Globus pallidus (tissue), 1 donor: ENCODE data around the gene TBCK.
"Not testable (repeated sequence)": the region's sequence is repeated elsewhere in the genome, so short reads cannot be mapped to it uniquely, and the experiment has no call there.

Experiments
- DNase-seq: peaks from one replicate; pipeline ENCODE4 v3.0.0-alpha.2; 2015; ENCODE audit warnings: low spot score

Gene TBCK

DNA sequence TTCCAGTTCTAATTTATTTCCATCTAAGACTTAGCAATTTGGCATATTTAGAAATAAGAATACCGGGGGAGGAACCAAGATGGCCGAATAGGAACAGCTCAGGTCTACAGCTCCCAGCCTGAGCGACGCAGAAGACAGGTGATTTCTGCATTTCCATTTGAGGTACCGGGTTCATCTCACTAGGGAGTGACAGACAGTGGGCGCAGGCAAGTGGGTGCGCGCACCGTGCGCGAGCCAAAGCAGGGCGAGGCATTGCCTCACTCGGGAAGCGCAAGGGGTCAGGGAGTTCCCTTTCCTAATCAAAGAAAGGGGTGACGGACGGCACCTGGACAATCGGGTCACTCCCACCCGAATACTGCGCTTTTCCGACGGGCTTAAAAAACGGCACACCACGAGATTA, 102.7 kb downstream of the TBCK start:
- DNase-seq, result not testable (repeated sequence)

GRCh38 chr4:106210021-106210420, 106.0 kb downstream of the TBCK start:
- no peak for DNase-seq

GRCh38 chr4:106208481-106209460, 107.2 kb downstream of the TBCK start:
- DNase-seq, result no peak

DNA sequence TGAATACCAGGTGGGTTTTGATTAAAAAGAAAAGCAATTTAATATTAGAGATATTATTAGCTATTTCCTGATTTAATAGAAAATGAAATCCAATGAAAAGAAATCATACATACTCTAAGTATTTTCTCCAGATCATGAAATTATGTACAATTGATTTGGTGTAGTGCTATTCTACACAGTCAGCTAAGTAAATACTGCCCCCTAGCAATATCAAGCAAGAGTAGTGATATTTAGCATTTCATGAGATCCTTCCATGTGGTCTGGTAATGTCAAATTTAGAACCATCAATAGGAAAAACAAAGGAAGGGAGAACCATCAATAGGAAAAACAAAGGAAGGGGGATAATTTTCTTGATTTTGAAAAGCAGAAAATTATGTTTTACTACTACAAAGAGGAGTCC, 114.6 kb downstream of the TBCK start:
- no peak for DNase-seq

DNA sequence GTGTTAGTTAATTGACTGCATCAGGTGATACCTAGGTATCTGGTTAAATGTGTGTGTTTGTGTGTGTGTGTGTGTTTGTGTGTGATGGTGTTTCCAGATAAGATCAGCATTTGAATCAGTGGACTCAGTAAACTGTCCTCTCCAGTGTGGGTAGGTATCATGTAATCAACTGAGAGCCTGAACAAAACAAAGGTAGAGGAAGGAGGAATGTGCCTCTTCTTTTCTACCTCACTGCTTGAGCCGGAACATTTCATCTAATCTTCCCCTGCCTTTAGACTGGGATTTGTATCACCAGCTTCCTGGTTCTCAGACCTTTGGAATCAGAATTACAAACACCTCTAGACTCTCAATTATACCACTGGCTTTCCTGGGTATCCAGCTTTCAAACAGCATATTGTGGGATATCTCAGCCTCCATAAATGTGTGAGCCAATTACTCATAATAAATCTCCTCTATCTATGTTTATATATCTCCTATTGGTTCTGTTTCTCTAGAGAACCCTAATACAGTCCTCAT, 120.5 kb downstream of the TBCK start:
- DNase-seq, result no peak

GRCh38 chr4:106194801-106195200, 121.2 kb downstream of the TBCK start:
- no peak for DNase-seq

- DNase-seq, result no peak
Observed at GRCh38 chr4:106192131-106192530, 123.9 kb downstream of the TBCK start.

DNA sequence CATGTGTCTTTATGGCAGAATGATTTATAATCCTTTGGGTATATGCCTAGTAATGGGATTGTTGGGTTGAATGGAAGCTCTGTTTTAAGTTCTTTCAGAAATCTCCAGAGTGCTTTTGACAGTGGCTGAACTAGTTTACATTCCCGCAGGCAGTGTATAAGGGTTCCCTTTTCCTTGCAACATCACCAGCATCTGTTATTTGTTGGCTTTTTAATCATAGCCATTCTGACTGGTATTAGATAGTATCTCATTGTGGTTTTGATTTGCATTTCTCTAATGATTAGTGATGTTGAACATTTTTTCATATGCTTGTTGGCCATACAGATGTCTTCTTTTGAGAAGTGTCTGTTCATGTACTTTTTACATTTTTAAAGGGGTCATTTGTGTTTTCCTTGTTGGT, 129.8 kb downstream of the TBCK start:
- DNase-seq, result no peak

GRCh38 chr4:106183551-106183950, 132.5 kb downstream of the TBCK start:
- DNase-seq, result no peak

- no peak for DNase-seq
Observed at GRCh38 chr4:106172861-106173260, 143.1 kb downstream of the TBCK start.

DNA sequence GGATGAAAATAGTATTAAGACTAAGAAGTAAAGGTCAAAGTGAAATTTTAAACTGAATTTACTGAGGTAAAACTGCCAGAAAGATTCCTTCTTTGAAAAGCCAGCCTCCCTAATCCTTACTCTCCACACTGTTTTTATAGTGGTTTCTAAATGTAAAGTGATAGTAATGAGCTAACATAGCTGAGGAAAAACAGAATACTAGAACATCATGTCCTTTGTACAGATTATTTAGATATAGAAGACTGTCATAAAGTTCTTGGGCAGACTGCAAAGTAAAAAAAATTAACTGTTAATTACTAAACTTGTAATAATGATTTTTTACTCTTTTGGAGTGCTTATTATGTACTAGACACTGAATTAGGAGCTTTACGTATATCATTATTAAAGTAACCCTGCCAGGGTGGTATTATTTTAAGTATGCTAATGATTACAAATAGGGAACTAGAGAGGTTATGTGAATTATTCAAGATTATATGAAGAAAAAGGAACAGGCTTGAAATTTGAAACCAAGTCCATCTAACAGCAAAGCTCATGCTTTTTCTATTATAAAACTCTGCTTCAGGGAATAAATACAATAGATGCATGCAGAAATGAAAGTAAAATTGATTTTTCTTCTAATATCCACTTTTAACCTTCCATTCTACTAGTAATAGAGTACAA, 150.5 kb downstream of the TBCK start:
- DNase-seq, result no peak

DNA sequence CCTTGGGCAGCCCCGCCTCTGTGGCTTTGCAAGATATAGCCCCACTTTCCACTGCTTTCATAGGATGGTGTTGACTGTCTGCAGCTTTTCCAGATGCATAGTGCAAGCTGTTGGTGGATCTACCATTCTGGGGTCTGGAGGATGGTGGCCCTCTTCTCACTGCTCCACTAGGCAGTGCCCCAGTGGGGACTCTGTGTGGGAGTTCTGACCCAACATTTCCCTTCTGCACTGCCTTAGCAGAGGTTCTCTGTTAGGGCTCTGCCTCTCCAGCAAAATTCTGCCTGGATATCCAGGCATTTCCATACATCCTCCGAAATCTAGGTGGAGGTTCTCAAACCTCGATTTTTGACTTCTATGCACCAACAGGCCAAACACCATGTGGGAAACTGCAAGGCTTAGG, 153.7 kb downstream of the TBCK start:
- DNase-seq, result no peak

DNA sequence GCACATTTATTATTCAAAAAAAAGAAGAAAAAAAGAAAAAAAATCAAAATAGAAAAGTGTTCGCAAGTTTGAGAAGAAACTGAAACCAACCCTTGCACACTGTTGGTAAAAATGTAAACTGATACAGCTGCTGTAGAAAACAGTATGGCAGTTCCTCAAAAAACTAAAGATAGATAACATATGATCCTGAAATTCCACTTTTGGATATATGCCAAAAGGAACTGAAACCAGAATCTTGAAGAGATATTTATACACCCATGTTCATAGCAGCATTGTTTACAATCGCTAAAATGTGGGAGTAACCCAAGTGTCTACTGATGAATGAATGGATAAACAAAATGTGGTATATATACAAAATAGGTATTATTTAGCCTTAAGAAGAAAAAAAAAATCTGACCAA, 155.4 kb downstream of the TBCK start:
- peak; percentile 11 for DNase-seq

GRCh38 chr4:106149911-106150310, 166.1 kb downstream of the TBCK start:
- no peak for DNase-seq

- no peak for DNase-seq
Observed at GRCh38 chr4:106149026-106149425, 167.0 kb downstream of the TBCK start.

DNA sequence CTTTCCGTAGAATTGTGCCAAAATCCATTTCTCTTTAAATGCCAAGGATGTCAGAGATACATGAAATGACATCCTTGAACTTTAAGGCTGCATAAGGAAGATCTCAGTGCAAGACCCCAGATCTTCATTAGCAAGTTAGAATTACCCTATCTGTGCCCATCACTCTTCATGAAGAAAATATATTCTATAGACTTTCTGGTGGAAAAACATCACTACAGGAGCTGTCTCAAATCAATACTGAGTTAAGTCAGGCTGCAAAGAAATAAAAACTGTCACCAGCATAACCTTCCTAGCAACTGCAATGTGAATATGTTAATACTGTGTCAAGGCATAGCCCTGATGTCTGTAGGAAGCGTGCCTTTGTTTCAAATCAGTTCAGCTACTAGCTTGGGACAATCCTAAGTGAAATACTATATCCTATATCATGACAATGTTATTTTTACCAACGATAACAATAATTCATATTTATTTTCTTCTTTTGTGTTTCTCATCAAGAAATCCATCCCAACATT, 173.3 kb downstream of the TBCK start:
- no peak for DNase-seq

DNA sequence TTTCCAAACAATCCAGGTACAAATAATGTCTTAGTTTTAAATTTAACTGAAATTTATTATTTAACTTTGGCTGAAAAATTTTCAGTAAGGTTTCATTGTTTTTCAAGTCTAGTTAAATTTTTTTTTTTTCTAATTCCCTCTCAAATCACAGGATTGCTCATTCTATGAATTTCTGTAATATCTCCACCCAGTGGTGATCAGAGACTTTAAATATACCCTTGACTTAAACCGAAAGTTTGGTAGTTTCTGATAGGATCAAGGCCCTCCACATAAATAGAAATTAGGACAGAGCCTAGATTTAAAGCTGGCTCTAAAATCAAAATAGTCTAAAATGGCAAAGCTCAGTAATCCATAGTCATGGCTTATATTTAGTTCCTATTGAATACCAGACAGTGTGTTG, 175.4 kb downstream of the TBCK start:
- DNase-seq, result no peak

- DNase-seq, result no peak
Observed at GRCh38 chr4:106136777-106137331, 179.2 kb downstream of the TBCK start.

DNA sequence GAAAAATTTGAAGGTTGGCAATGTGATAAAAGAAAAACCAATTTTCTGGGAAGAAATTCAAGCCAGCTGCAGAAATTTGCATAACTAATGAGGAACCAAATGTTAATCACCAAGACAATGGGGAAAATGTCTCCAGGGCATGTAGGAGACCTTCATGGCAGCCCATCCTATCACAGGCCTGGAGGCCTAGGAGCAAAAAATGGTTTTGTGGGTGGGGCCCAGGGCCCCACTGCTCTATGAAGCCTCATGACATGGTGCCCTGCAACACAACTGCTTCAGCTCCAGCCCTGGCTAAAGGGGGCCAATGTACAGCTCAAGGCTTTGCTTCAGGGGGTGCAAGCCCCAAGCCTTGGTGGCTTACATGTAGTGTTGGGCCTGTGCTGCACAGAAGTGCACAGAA, 184.0 kb downstream of the TBCK start:
- no peak for DNase-seq

GRCh38 chr4:106126062-106126461, 189.9 kb downstream of the TBCK start:
- no peak for DNase-seq

GRCh38 chr4:106119949-106120555, 196.0 kb downstream of the TBCK start:
- DNase-seq, result not testable (repeated sequence)

DNA sequence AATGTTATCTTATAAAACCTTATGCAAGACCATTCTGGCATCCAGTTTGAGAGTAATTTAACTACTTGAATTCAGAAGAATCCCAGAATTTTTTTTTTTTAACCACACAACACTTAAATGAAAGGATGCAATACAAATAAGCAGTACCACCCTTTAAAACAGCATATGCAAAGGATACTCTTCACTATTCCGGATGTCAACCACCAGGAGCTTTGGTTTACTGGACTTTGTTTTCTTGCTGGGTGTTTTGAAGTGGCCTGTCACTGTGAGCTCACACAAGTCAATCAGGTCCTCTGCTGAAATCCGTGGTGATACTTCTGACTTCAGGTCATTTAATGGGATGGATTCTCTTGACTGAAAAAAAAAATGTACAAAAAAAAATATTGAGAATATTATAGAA, 200.0 kb downstream of the TBCK start:
- no peak for DNase-seq
